SK-N-MC (cell line): Measurements from ENCODE around the gene IWS1.
"Not testable (repeated sequence)": the region's sequence is repeated elsewhere in the genome, so short reads cannot be mapped to it uniquely, and the experiment has no call there.

Experiments used
- DNase-seq: peaks from one replicate; pipeline ENCODE4 v3.0.0-alpha.2; 2011; ENCODE audit warnings: low read depth, low spot score
- H3K27ac ChIP-seq: fragments of 200-600 bp; sonication (generic); 2 replicates; pipeline ENCODE4 v1.5.1; 2016; ENCODE audit warnings: mixed run types
- H3K36me3 ChIP-seq: fragments of 200-600 bp; sonication (generic); 2 replicates; pipeline ENCODE4 v1.6.1; 2017; ENCODE audit warnings: antibody characterized with exemption, low read length, mixed read lengths; ENCODE audit not compliant: insufficient read depth
- H3K4me3 ChIP-seq: fragments of 200-600 bp; sonication (generic); 2 replicates; pipeline ENCODE4 v1.5.1; 2016
- H3K9ac ChIP-seq: fragments of 200-600 bp; sonication (generic); 2 replicates; pipeline ENCODE4 v1.8.0; 2017; ENCODE audit warnings: mixed run types, mixed read lengths; ENCODE audit not compliant: insufficient read length
- H3K9me3 ChIP-seq: fragments of 200-600 bp; sonication (generic); 2 replicates; pipeline ENCODE4 v1.6.1; 2017; ENCODE audit warnings: low read depth, mild to moderate bottlenecking, antibody characterized with exemption, low read length, moderate library complexity, mixed read lengths
- EZH2 ChIP-seq: fragments of 200-600 bp; sonication (generic); IDR thresholded peaks from one replicate; pipeline ENCODE4 v1.6.1; 2017; ENCODE audit warnings: antibody characterized with exemption
- FOXP2 ChIP-seq: optimal IDR thresholded peaks from 2 replicates; pipeline ENCODE3; 2011; ENCODE audit warnings: mild to moderate bottlenecking, moderate library complexity; ENCODE audit not compliant: insufficient read depth; ENCODE audit errors: extremely low read length, control extremely low read depth
- POLR2AphosphoS5 ChIP-seq: IDR thresholded peaks from 2 replicates; pipeline ENCODE4 v1.6.1; 2012; ENCODE audit warnings: mild to moderate bottlenecking, low read depth, low read length, borderline replicate concordance

The IWS1 gene

GRCh38 chr2:127551221-127551930 is 25.1 kb upstream of the IWS1 start:
- TF ChIP-seq FOXP2: no peak
- H3K27ac ChIP-seq: no peak overlapping the region
- H3K4me3 ChIP-seq: no peak overlapping the region
- H3K36me3 ChIP-seq: no peaks in the 10 kb centered on the region
- no peak for DNase-seq
- H3K9me3 ChIP-seq: no peaks in the 10 kb centered on the region
- H3K9ac ChIP-seq: no peak overlapping the region

GRCh38 chr2:127546797-127547196 is 20.5 kb upstream of the IWS1 start:
- no peaks in the 10 kb centered on the region for H3K36me3 ChIP-seq
- H3K27ac ChIP-seq: no peak overlapping the region
- H3K9me3 ChIP-seq: no peaks in the 10 kb centered on the region
- no peak for DNase-seq
- TF ChIP-seq POLR2AphosphoS5 (no peak), EZH2 (no peak), FOXP2 (no peak)
- H3K4me3 ChIP-seq: no peak overlapping the region
- H3K9ac ChIP-seq: no peak overlapping the region

- Histone ChIP-seq H3K27ac (no peak overlapping the region), H3K9ac (no peak overlapping the region), H3K9me3 (no peaks in the 10 kb centered on the region), H3K4me3 (no peak overlapping the region), H3K36me3 (no peaks in the 10 kb centered on the region)
- TF ChIP-seq FOXP2: no peak
- no peak for TF ChIP-seq POLR2AphosphoS5
- TF ChIP-seq EZH2: no peak
- no peak for DNase-seq
Measured at GRCh38 chr2:127545796-127546195, 19.5 kb upstream of the IWS1 start.

- TF ChIP-seq EZH2 (no peak), POLR2AphosphoS5 (no peak), FOXP2 (no peak)
- H3K9me3 ChIP-seq: no peaks in the 10 kb centered on the region
- H3K9ac ChIP-seq: no peak overlapping the region
- H3K36me3 ChIP-seq: no peaks in the 10 kb centered on the region
- H3K27ac ChIP-seq: no peak overlapping the region
- no peak for DNase-seq
- no peak overlapping the region for H3K4me3 ChIP-seq
Measured at GRCh38 chr2:127545189-127545588, 18.9 kb upstream of the IWS1 start.

GRCh38 chr2:127543013-127543501 is 16.8 kb upstream of the IWS1 start:
- not testable (repeated sequence) for DNase-seq, H3K27ac ChIP-seq, H3K9me3 ChIP-seq, H3K4me3 ChIP-seq, H3K9ac ChIP-seq, H3K36me3 ChIP-seq

GRCh38 chr2:127542231-127542630 is 15.9 kb upstream of the IWS1 start:
- Histone ChIP-seq H3K36me3 (no peaks in the 10 kb centered on the region), H3K27ac (no peak overlapping the region), H3K4me3 (no peak overlapping the region), H3K9me3 (no peaks in the 10 kb centered on the region), H3K9ac (no peak overlapping the region)
- no peak for DNase-seq
- no peak for TF ChIP-seq POLR2AphosphoS5
- no peak for TF ChIP-seq EZH2
- TF ChIP-seq FOXP2: no peak

- Histone ChIP-seq H3K4me3 (no peak overlapping the region), H3K9me3 (no peaks in the 10 kb centered on the region), H3K9ac (no peak overlapping the region), H3K27ac (no peak overlapping the region), H3K36me3 (no peaks in the 10 kb centered on the region)
- no peak for TF ChIP-seq EZH2
- TF ChIP-seq FOXP2: no peak
- no peak for TF ChIP-seq POLR2AphosphoS5
- DNase-seq: no peak
Measured at GRCh38 chr2:127541809-127542208, 15.5 kb upstream of the IWS1 start.

GRCh38 chr2:127537644-127538043 is 11.4 kb upstream of the IWS1 start:
- no peak for DNase-seq
- Histone ChIP-seq H3K4me3 (no peak overlapping the region), H3K9ac (no peak overlapping the region), H3K27ac (no peak overlapping the region), H3K9me3 (no peaks in the 10 kb centered on the region), H3K36me3 (no peaks in the 10 kb centered on the region)
- no peak for TF ChIP-seq FOXP2
- no peak for TF ChIP-seq POLR2AphosphoS5
- no peak for TF ChIP-seq EZH2
